Suprapubic skin (tissue), 4 donors: ENCODE results near the gene IGSF9. TPM values are rescaled to one million over a fixed set of nuclear protein-coding genes. Genes with fewer than 3 reads are reported as not detected.

Experiments used
- DNase-seq, 2 donors: peaks; one replicate each; pipeline ENCODE4 v3.0.0-alpha.2; 2019; ENCODE audit warnings: low spot score in 2 of 2
- H3K27ac ChIP-seq: fragments of 200-600 bp; sonication (generic); one replicate; pipeline ENCODE4 v1.5.1; 2019
- H3K27me3 ChIP-seq: fragments of 200-600 bp; sonication (generic); one replicate; pipeline ENCODE4 v1.5.1; 2019
- H3K36me3 ChIP-seq: fragments of 200-600 bp; sonication (generic); one replicate; pipeline ENCODE4 v1.5.1; 2019
- H3K4me1 ChIP-seq: fragments of 200-600 bp; sonication (generic); one replicate; pipeline ENCODE4 v1.5.1; 2019
- H3K4me3 ChIP-seq: fragments of 200-600 bp; sonication (generic); one replicate; pipeline ENCODE4 v1.5.1; 2019; ENCODE audit warnings: mild to moderate bottlenecking
- H3K9me3 ChIP-seq: fragments of 200-600 bp; sonication (generic); one replicate; pipeline ENCODE4 v1.5.1; 2019
- CTCF ChIP-seq, 2 donors: fragments of 200-600 bp in 1 of 2; fragments of 450-650 bp in 1 of 2; sonication (generic) in 1 of 2; IDR thresholded peaks; one replicate each; pipeline ENCODE4 v1.5.1; 2016 to 2019; ENCODE audit warnings: antibody characterized with exemption in 2 of 2, mild to moderate bottlenecking in 1 of 2, moderate library complexity in 1 of 2
- EP300 ChIP-seq: sonication (generic); formaldehyde crosslinking; IDR thresholded peaks from one replicate; pipeline ENCODE4 v1.6.1; 2017; ENCODE audit warnings: antibody characterized with exemption
- POLR2A ChIP-seq, 2 donors: fragments of 450-650 bp; IDR thresholded peaks; one replicate each; pipeline ENCODE4 v1.6.1; 2017; ENCODE audit warnings: antibody characterized with exemption in 2 of 2, mild to moderate bottlenecking in 2 of 2, moderate library complexity in 2 of 2
- POLR2AphosphoS5 ChIP-seq, 3 donors: sonication (generic); formaldehyde crosslinking; IDR thresholded peaks; one replicate each; pipeline ENCODE4 v1.6.1; 2017; ENCODE audit warnings: antibody characterized with exemption in 3 of 3
- WGBS: methylation state at CpG from one replicate; pipeline ENCODE4 v1.1.5; 2018; 5-methylcytosine and 5-hydroxymethylcytosine counted together
- total RNA-seq, 4 donors: library from RNA; depleted of rRNA; stranded (reverse); fragments of >200 nt; gene quantifications; one replicate each; pipeline ENCODE4 v1.1.0, GENCODE V29; 2016

Gene IGSF9
- total RNA-seq, 4 donors from 2014 or later: 26.1 to 44.1 (median 28.4) TPM

- Histone ChIP-seq H3K9me3 (no peaks in the 10 kb centered on the region), H3K4me3 (no peak overlapping the region), H3K27ac (no peak overlapping the region), H3K4me1 (peaks cover 16% of the 10 kb centered on the region), H3K36me3 (no peaks in the 10 kb centered on the region), H3K27me3 (no peaks in the 10 kb centered on the region)
- TF ChIP-seq EP300 (no peak), POLR2A (IDR thresholded peaks at IDR 0.05) (no peak), POLR2AphosphoS5 (IDR thresholded peaks at IDR 0.05) (no peak), CTCF (IDR thresholded peaks at IDR 0.05) (no peak)
- 70% methylated on average over 4 of the region's 4 CpGs for WGBS
- no peak for DNase-seq
These were observed 62.3 kb downstream of the IGSF9 start for GRCh38 chr1:159883134-159883533.

GRCh38 chr1:159882527-159882862 lies 62.9 kb downstream of the IGSF9 start:
- TF ChIP-seq CTCF (IDR thresholded peaks at IDR 0.05) (no peak), EP300 (no peak), POLR2A (IDR thresholded peaks at IDR 0.05) (no peak), POLR2AphosphoS5 (IDR thresholded peaks at IDR 0.05) (no peak)
- Histone ChIP-seq H3K36me3 (no peaks in the 10 kb centered on the region), H3K4me3 (no peak overlapping the region), H3K27me3 (no peaks in the 10 kb centered on the region), H3K27ac (peak overlapping the region; percentile 24), H3K4me1 (peaks cover 16% of the 10 kb centered on the region), H3K9me3 (no peaks in the 10 kb centered on the region)
- WGBS: 80% methylated on average over 2 of the region's 2 CpGs
- DNase-seq: no peak

GRCh38 chr1:159881622-159882526 lies 63.5 kb downstream of the IGSF9 start:
- H3K9me3 ChIP-seq: no peaks in the 10 kb centered on the region
- H3K27me3 ChIP-seq: no peaks in the 10 kb centered on the region
- H3K36me3 ChIP-seq: no peaks in the 10 kb centered on the region
- peak; percentile 91 to 92 for DNase-seq
- TF ChIP-seq POLR2AphosphoS5 (IDR thresholded peaks at IDR 0.05) (peak in 1 of 3 donors; percentile 67), EP300 (no peak)
- H3K4me3 ChIP-seq: no peak overlapping the region
- WGBS: 47% methylated on average over 6 of the region's 6 CpGs
- peaks cover 16% of the 10 kb centered on the region for H3K4me1 ChIP-seq
- peak overlapping the region; percentile 24 for H3K27ac ChIP-seq

- Histone ChIP-seq H3K27me3 (no peaks in the 10 kb centered on the region), H3K27ac (no peak overlapping the region), H3K4me3 (no peak overlapping the region), H3K4me1 (peaks cover 16% of the 10 kb centered on the region), H3K36me3 (no peaks in the 10 kb centered on the region), H3K9me3 (no peaks in the 10 kb centered on the region)
- DNase-seq: no peak
- WGBS: 72% methylated on average over 3 of the region's 3 CpGs
- no peak for TF ChIP-seq CTCF (IDR thresholded peaks at IDR 0.05)
- TF ChIP-seq EP300: no peak
- no peak for TF ChIP-seq POLR2A (IDR thresholded peaks at IDR 0.05)
- TF ChIP-seq POLR2AphosphoS5 (IDR thresholded peaks at IDR 0.05): no peak
These were observed 65.0 kb downstream of the IGSF9 start for GRCh38 chr1:159880430-159880829.

- 65% methylated on average over 4 of the region's 4 CpGs for WGBS
- H3K27ac ChIP-seq: no peak overlapping the region
- no peak for TF ChIP-seq POLR2A (IDR thresholded peaks at IDR 0.05)
- no peak for TF ChIP-seq CTCF (IDR thresholded peaks at IDR 0.05)
- TF ChIP-seq EP300: no peak
- TF ChIP-seq POLR2AphosphoS5 (IDR thresholded peaks at IDR 0.05): no peak
These were observed 65.4 kb downstream of the IGSF9 start for GRCh38 chr1:159879977-159880376.

More at GRCh38 chr1:159879977-159880376, 65.4 kb downstream of the IGSF9 start:
- no peak for DNase-seq
- H3K4me3 ChIP-seq: no peak overlapping the region
- H3K9me3 ChIP-seq: no peaks in the 10 kb centered on the region
- H3K4me1 ChIP-seq: peaks cover 16% of the 10 kb centered on the region
- no peaks in the 10 kb centered on the region for H3K27me3 ChIP-seq
- no peaks in the 10 kb centered on the region for H3K36me3 ChIP-seq
